Gastroesophageal sphincter (tissue), 4 donors: ENCODE data around the gene TRIM54. TPM values are rescaled to one million over a fixed set of nuclear protein-coding genes. Genes with fewer than 3 reads are reported as not detected.

Experiments used
- ATAC-seq: fragments of 150-250 bp; one replicate; pipeline ENCODE4 v1.9.1; 2016; ENCODE audit warnings: mild to moderate bottlenecking, moderate library complexity
- H3K27ac ChIP-seq, 4 donors: fragments of 200-600 bp; sonication (generic) in 3 of 4; 1 replicate in 3 of 4; 2 replicates in 1 of 4; pipeline ENCODE4 v1.5.1; 2016 to 2019
- H3K27me3 ChIP-seq: fragments of 200-600 bp; sonication (generic); one replicate; pipeline ENCODE4 v1.5.1; 2019
- H3K36me3 ChIP-seq, 2 donors: fragments of 200-600 bp; sonication (generic); one replicate each; pipeline ENCODE4 v1.5.1; 2019; ENCODE audit warnings: control low read depth in 1 of 2
- H3K4me1 ChIP-seq, 3 donors: fragments of 200-600 bp; sonication (generic); 1 replicate in 2 of 3; 2 replicates in 1 of 3; pipeline ENCODE4 v1.5.1; 2016 to 2019; ENCODE audit warnings: control low read depth in 2 of 3
- H3K4me3 ChIP-seq, 2 donors: fragments of 200-600 bp; sonication (generic); one replicate each; pipeline ENCODE4 v1.5.1; 2019; ENCODE audit warnings: mild to moderate bottlenecking in 1 of 2, moderate library complexity in 1 of 2
- H3K9me3 ChIP-seq, 3 donors: fragments of 200-600 bp; sonication (generic); one replicate each; pipeline ENCODE4 v1.5.1; 2017 to 2019; ENCODE audit warnings: control low read depth in 2 of 3
- CTCF ChIP-seq, 4 experiments: fragments of 200-600 bp in 2 of 4; fragments of 450-650 bp in 2 of 4; sonication (generic) in 1 of 4; IDR thresholded peaks; one replicate each; pipeline ENCODE4 v1.5.1; 2017 to 2019; ENCODE audit warnings: antibody characterized with exemption in 4 of 4, mild to moderate bottlenecking in 2 of 4, moderate library complexity in 2 of 4
- EP300 ChIP-seq: sonication (generic); formaldehyde crosslinking; IDR thresholded peaks from one replicate; pipeline ENCODE4 v1.6.1; 2017; ENCODE audit warnings: antibody characterized with exemption, mild to moderate bottlenecking
- POLR2A ChIP-seq, 2 donors: fragments of 450-650 bp; IDR thresholded peaks; one replicate each; pipeline ENCODE4 v1.6.1; 2017; ENCODE audit warnings: antibody characterized with exemption in 2 of 2, mild to moderate bottlenecking in 2 of 2, moderate library complexity in 1 of 2
- POLR2AphosphoS5 ChIP-seq: sonication (generic); formaldehyde crosslinking; IDR thresholded peaks from one replicate; pipeline ENCODE4 v1.6.1; 2017; ENCODE audit warnings: antibody characterized with exemption
- WGBS, 2 donors: methylation state at CpG; one replicate each; pipeline ENCODE4 v1.1.5; 2018; ENCODE audit warnings: low coverage in 1 of 2; 5-methylcytosine and 5-hydroxymethylcytosine counted together
- total RNA-seq, 4 donors: library from RNA; depleted of rRNA; stranded (reverse); fragments of >200 nt; gene quantifications; one replicate each; pipeline ENCODE4 v1.1.0, GENCODE V29; 2016

The TRIM54 gene
- total RNA-seq, 4 donors from 2014 or later = 0.15 to 0.31 TPM; not detected in 2

- Histone ChIP-seq H3K4me1 (peaks cover 0 to 26% (median 15%) of the 10 kb centered on the region in 3 donors), H3K27me3 (peaks cover 50% of the 10 kb centered on the region), H3K9me3 (no peaks in the 10 kb centered on the region), H3K36me3 (peaks cover 0 to 55% of the 10 kb centered on the region in 2 donors), H3K4me3 (no peak overlapping the region), H3K27ac (no peak overlapping the region)
- ATAC-seq = no peak
- TF ChIP-seq CTCF (IDR thresholded peaks at IDR 0.05) = no peak
- no peak for TF ChIP-seq POLR2A (IDR thresholded peaks at IDR 0.05)
- no peak for TF ChIP-seq EP300
- TF ChIP-seq POLR2AphosphoS5 = no peak
- WGBS, 2 donors = 85 to 97% methylated on average over 5 to 6 of the region's 6 CpGs
These were observed 27.4 kb downstream of the TRIM54 start for GRCh38 chr2:27309651-27310050.

- TF ChIP-seq EP300 = no peak
- TF ChIP-seq POLR2AphosphoS5 = no peak
- WGBS, 2 donors = 83% methylated on average over 2 of the region's 3 CpGs; no CpG with 5 or more reads in 1 of the 2 donors
- Histone ChIP-seq H3K27ac (no peak overlapping the region), H3K9me3 (no peaks in the 10 kb centered on the region), H3K4me3 (no peak overlapping the region), H3K27me3 (peaks cover 25% of the 10 kb centered on the region), H3K4me1 (peaks cover 0 to 15% (median 8%) of the 10 kb centered on the region in 3 donors), H3K36me3 (peaks cover 0 to 80% of the 10 kb centered on the region in 2 donors)
- no peak for ATAC-seq
These were observed 29.9 kb downstream of the TRIM54 start for GRCh38 chr2:27312152-27312551.

GRCh38 chr2:27313882-27314645, 31.8 kb downstream of the TRIM54 start:
- no peaks in the 10 kb centered on the region for H3K4me1 ChIP-seq
- no peak overlapping the region for H3K4me3 ChIP-seq
- no peaks in the 10 kb centered on the region for H3K9me3 ChIP-seq
- 85 to 93% methylated on average over 3 to 7 of the region's 8 CpGs for WGBS, 2 donors
- no peak overlapping the region for H3K27ac ChIP-seq
- H3K27me3 ChIP-seq = peaks cover 6% of the 10 kb centered on the region
- ATAC-seq = no peak
- H3K36me3 ChIP-seq = peaks cover 0 to 79% of the 10 kb centered on the region in 2 donors
- no peak for TF ChIP-seq POLR2A (IDR thresholded peaks at IDR 0.05)
- TF ChIP-seq POLR2AphosphoS5 = no peak
- no peak for TF ChIP-seq EP300
- no peak for TF ChIP-seq CTCF (IDR thresholded peaks at IDR 0.05)

GRCh38 chr2:27314709-27315108, 32.5 kb downstream of the TRIM54 start:
- TF ChIP-seq EP300 (no peak), POLR2A (IDR thresholded peaks at IDR 0.05) (no peak), CTCF (IDR thresholded peaks at IDR 0.05) (no peak), POLR2AphosphoS5 (no peak)
- Histone ChIP-seq H3K4me1 (no peaks in the 10 kb centered on the region), H3K36me3 (peaks cover 0 to 74% of the 10 kb centered on the region in 2 donors), H3K27me3 (no peaks in the 10 kb centered on the region), H3K9me3 (no peaks in the 10 kb centered on the region), H3K27ac (no peak overlapping the region), H3K4me3 (no peak overlapping the region)
- WGBS, 2 donors = 86% methylated on average over 1 of the region's 9 CpGs
- no peak for ATAC-seq

- Histone ChIP-seq H3K27ac (no peak overlapping the region), H3K9me3 (no peaks in the 10 kb centered on the region), H3K27me3 (no peaks in the 10 kb centered on the region), H3K4me1 (no peaks in the 10 kb centered on the region), H3K4me3 (no peak overlapping the region), H3K36me3 (peaks cover 0 to 70% of the 10 kb centered on the region in 2 donors)
- TF ChIP-seq POLR2AphosphoS5 (no peak), CTCF (IDR thresholded peaks at IDR 0.05) (no peak), POLR2A (IDR thresholded peaks at IDR 0.05) (no peak), EP300 (no peak)
- WGBS, 2 donors = 60% methylated on average over 6 of the region's 8 CpGs; no CpG with 5 or more reads in 1 of the 2 donors
- no peak for ATAC-seq
These were observed 32.9 kb downstream of the TRIM54 start for GRCh38 chr2:27315122-27315521.
